Heart right ventricle (tissue), 16 donors: ENCODE data around the gene CD40LG. TPM values are rescaled to one million over a fixed set of nuclear protein-coding genes. Genes with fewer than 3 reads are reported as not detected.

ENCODE experiments used
- ATAC-seq, 8 donors: fragments of 200-7000 bp; cut with Tn5 transposase; one replicate each; pipeline ENCODE4 v1.9.1; 2020; ENCODE audit warnings: mild to moderate bottlenecking in 8 of 8, moderate library complexity in 8 of 8, moderate number of reproducible peaks in 1 of 8
- DNase-seq, 2 donors: peaks; one replicate each; pipeline ENCODE4 v3.0.0-alpha.2; 2020
- H3K27ac ChIP-seq, 10 donors: fragments of 200-600 bp; sonication (generic) in 2 of 10; one replicate each; pipeline versions ENCODE4 v1.5.0 to v1.8.0; 2020 to 2022; ENCODE audit warnings: mild to moderate bottlenecking in 3 of 10
- H3K27me3 ChIP-seq, 7 donors: fragments of 200-600 bp; one replicate each; pipeline ENCODE4 v1.8.0; 2021 to 2022; ENCODE audit warnings: mild to moderate bottlenecking in 2 of 7
- H3K36me3 ChIP-seq, 9 donors: fragments of 200-600 bp; sonication (generic) in 1 of 9; one replicate each; pipeline versions ENCODE4 v1.5.0 to v1.8.0; 2020 to 2022; ENCODE audit warnings: mild to moderate bottlenecking in 2 of 9
- H3K4me1 ChIP-seq, 9 donors: fragments of 200-600 bp; sonication (generic) in 1 of 9; one replicate each; pipeline versions ENCODE4 v1.5.0 to v1.8.0; 2020 to 2022; ENCODE audit warnings: mild to moderate bottlenecking in 4 of 9
- H3K4me3 ChIP-seq, 10 donors: fragments of 200-600 bp; sonication (generic) in 2 of 10; one replicate each; pipeline versions ENCODE4 v1.5.0 to v1.8.0; 2020 to 2022; ENCODE audit warnings: mild to moderate bottlenecking in 7 of 10, moderate library complexity in 2 of 10
- H3K9me3 ChIP-seq, 11 donors: fragments of 200-600 bp in 10 of 11; sonication (generic) in 2 of 11; one replicate each; pipeline versions ENCODE4 v1.5.0 to v1.8.0; 2013 to 2022; ENCODE audit warnings: mild to moderate bottlenecking in 2 of 11, control low read depth in 1 of 11, moderate library complexity in 1 of 11
- CTCF ChIP-seq, 9 donors: fragments of 200-600 bp; sonication (generic) in 2 of 9; IDR thresholded peaks; one replicate each; pipeline versions ENCODE4 v1.5.0 to v1.8.0; 2021 to 2022; ENCODE audit warnings: antibody characterized with exemption in 9 of 9, mild to moderate bottlenecking in 5 of 9, moderate library complexity in 1 of 9
- WGBS, 2 donors: extraction: QIAGEN DNeasy Blood & Tissue Kit; methylation state at CpG; one replicate each; pipeline ENCODE4 v1.1.7; 2013; ENCODE audit warnings: inconsistent platforms in 1 of 2; 5-methylcytosine and 5-hydroxymethylcytosine counted together
- intact Hi-C, 10 donors: fragments of 100-400 bp; cut with DNase I; formaldehyde crosslinking; loops; one replicate each; pipeline versions ENCODE4 v1.11.1 to v1.14.2; 2022
- polyA plus RNA-seq, 2 donors: library from polyadenylated mRNA; stranded (reverse); fragments of 200-250 nt; gene quantifications; one replicate each; pipeline ENCODE4 v1.2.3, GENCODE V29; 2013
- total RNA-seq, 10 donors: library from RNA; stranded (reverse); fragmentation: NEBNext Ultra II Directional in 3 of 10; extraction: Animal tissue kit (Norgen Biotek cat#: 25700) in 3 of 10; gene quantifications; one replicate each; pipeline versions ENCODE4 v1.2.1 to v1.2.4, GENCODE V29; 2021 to 2023
- donor health status: Arrhythmogenic right ventricular cardiomyopathy.
- donor health status: ischemic (EF 13 %, LVEDD 7.1; RV severe dilation, severe dysfunction).
- donor health status: healthy with polysubstance abuse.
- donor health status: DM: no; HTN: yes; CAD: no.
- donor health status: DM: no; HTN: no; CAD: no.
- donor health status: ischemic (EF 25% LVEDD 6.9; RV normal size, moderate dysfunction).
- donor health status: ischemic (EF 25% LVEDD 5.7; RV mildly dilated, moderate dysfunction).
- donor health status: healthy.
- donor health status: DM: yes; HTN: yes; CAD: no.
- donor health status: Ischemic cardiomyopathy.
- donor health status: ischemic (EF 35%, LVEDD 5.7; RV mildly dilated, moderate dysfunction).
- donor health status: nonischemic (EF 11% LVEDD 7.7; RV severe dilation, severe dysfunction).
- donor health status: DM: yes; HTN: yes; CAD: no.
- donor health status: PGD.
- donor health status: ischemic (EF 29% LVEDD 5.4; RV normal size, mild dysfunction).
- donor health status: nonischemic (EF 23%, LVEDD 6.1; RV moderate dilation, normal function).

CD40LG gene
- total and polyA plus RNA-seq, 12 donors = 0.06 to 0.67 (median 0.24) TPM; not detected in 7

DNA sequence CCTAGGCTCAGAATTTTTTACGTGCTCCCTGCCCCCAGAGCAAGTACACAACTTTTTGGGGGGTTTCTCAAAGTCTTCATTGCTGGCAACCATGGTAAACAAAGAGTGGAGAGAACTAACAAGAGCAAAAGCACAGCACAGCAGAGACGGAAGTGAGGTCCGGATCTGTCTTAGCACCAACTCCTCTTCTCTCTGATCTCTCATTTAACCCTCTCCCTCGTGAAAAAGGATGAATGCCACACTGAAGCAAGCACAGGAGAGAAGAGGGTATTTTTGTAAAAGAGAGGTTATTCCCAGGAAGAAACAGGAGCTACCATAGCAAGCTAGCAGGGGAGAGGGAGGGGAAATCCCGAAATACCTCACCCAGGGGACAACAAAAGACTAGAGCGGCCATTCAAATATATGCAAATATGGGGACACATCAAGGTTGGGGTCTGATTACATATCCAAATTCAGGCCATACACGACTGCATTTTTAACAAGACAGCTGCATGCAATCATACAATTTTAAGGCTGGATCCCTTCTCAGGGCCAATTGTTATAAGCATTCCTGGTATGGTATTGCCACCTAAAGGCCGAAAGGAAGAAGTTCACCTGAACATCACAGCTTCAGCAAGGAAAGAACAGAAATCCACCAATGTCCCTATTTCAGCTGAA, 46.6 kb downstream of the CD40LG start:
- peak in 1 of 8 donors; percentile 28 for ATAC-seq
- H3K27ac ChIP-seq = peak overlapping the region in 1 of 10 donors; percentile 27
- intact Hi-C loops = loop anchor here in 1 of 10 donors (10.0 kb wide), 1 partner anchor 90 kb away; no protein-coding TSS in a partner anchor

GRCh38 chrX:136697156-136697555, 49.2 kb downstream of the CD40LG start:
- Histone ChIP-seq H3K27me3 (peaks cover 0 to 17% (median 0%) of the 10 kb centered on the region in 7 donors), H3K4me1 (no peaks in the 10 kb centered on the region), H3K9me3 (peaks cover 0 to 17% (median 0%) of the 10 kb centered on the region in 11 donors), H3K4me3 (no peak overlapping the region), H3K27ac (no peak overlapping the region), H3K36me3 (peaks cover 0 to 21% (median 0%) of the 10 kb centered on the region in 9 donors)
- DNase-seq = no peak
- intact Hi-C loops = loop anchor here in 1 of 10 donors (10.0 kb wide), 1 partner anchor 92 kb away; no protein-coding TSS in a partner anchor
- ATAC-seq = no peak
- 86 to 94% methylated on average over 1 of the region's 1 CpG for WGBS, 2 donors
- no peak for TF ChIP-seq CTCF (IDR thresholded peaks at IDR 0.05)

More for the DNA sequence above, 46.6 kb downstream of the CD40LG start:
- no peak for DNase-seq
- Histone ChIP-seq H3K4me1 (no peaks in the 10 kb centered on the region), H3K36me3 (peaks cover 0 to 22% (median 0%) of the 10 kb centered on the region in 9 donors), H3K9me3 (peaks cover 0 to 9% (median 0%) of the 10 kb centered on the region in 11 donors), H3K27me3 (peaks cover 0 to 21% (median 0%) of the 10 kb centered on the region in 7 donors), H3K4me3 (no peak overlapping the region)
- WGBS, 2 donors = 49 to 50% methylated on average over 8 of the region's 8 CpGs
- peak; percentile 8 to 63 (median 49) for TF ChIP-seq CTCF (IDR thresholded peaks at IDR 0.05)

DNA sequence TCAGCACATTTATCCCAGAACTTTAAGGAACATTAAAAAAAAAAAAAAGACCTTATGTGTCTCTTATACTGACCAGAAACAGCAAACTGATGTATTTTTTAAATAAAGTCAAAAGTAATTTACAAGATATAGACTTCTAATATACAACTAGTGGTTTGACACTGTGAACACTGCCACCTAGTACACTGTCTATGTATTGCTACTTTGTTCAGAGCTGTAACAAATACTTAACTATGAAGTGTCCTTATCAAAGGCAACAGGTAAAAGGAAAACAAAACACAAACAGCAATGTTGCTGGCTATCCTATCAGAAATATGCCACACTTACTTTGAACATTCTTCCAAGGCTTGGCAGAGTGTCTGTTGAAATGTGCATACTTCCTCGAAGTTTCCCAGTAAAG, 60.4 kb downstream of the CD40LG start:
- intact Hi-C loops = loop anchor here in 2 of 10 donors (5.0 to 10.0 kb wide), 2 partner anchors 219 to 346 kb away; no protein-coding TSS in a partner anchor
- ATAC-seq (no peak), DNase-seq (no peak)
- H3K27ac ChIP-seq = no peak overlapping the region
- peaks cover 0 to 67% (median 5%) of the 10 kb centered on the region in 9 donors for H3K36me3 ChIP-seq
- WGBS, 2 donors = 42 to 61% methylated on average over 1 of the region's 1 CpG
- H3K4me3 ChIP-seq = no peak overlapping the region
- peak in 7 of 9 donors; percentile 30 to 50 (median 41) for TF ChIP-seq CTCF (IDR thresholded peaks at IDR 0.05)
- H3K9me3 ChIP-seq = no peaks in the 10 kb centered on the region
- H3K27me3 ChIP-seq = no peaks in the 10 kb centered on the region
- H3K4me1 ChIP-seq = peaks cover 0 to 17% (median 3%) of the 10 kb centered on the region in 9 donors

Other genes with a start within 250 kb of the CD40LG start
- not detected for gene BRS3, start 160.2 kb upstream of the CD40LG start, total RNA-seq
- not detected for gene BRS3, start 160.2 kb upstream of the CD40LG start, polyA plus RNA-seq
- 10 to 100 TPM; 55.0 to 77.8 (median 62.9) TPM for gene HTATSF1, start 150.6 kb upstream of the CD40LG start, total RNA-seq
- gene HTATSF1, start 150.6 kb upstream of the CD40LG start, polyA plus RNA-seq = 10 to 100 TPM; 36.7 to 45.6 TPM
- not detected for gene VGLL1, start 115.9 kb upstream of the CD40LG start, total RNA-seq
- gene VGLL1, start 115.9 kb upstream of the CD40LG start, polyA plus RNA-seq = not detected
- gene ARHGEF6, start 132.8 kb downstream of the CD40LG start, total RNA-seq = 10 to 100 TPM; 39.5 to 88.0 (median 52.2) TPM
- 10 to 100 TPM; 15.3 to 16.5 TPM for gene ARHGEF6, start 132.8 kb downstream of the CD40LG start, polyA plus RNA-seq
- gene RBMX, start 232.6 kb downstream of the CD40LG start, total RNA-seq = 100 to 1,000 TPM in 3 of 10 donors, 10 to 100 TPM in 7; 85.7 to 107 (median 91.0) TPM
- gene RBMX, start 232.6 kb downstream of the CD40LG start, polyA plus RNA-seq = 10 to 100 TPM; 45.0 to 70.4 TPM